Smooth muscle cell (in vitro differentiated cells): Measurements from ENCODE around the gene IL10. TPM values are rescaled to one million over a fixed set of nuclear protein-coding genes. Genes with fewer than 3 reads are reported as not detected.

Experiments
- DNase-seq: peaks from one replicate; lab custom pipeline; 2025; ENCODE audit not compliant: unreplicated experiment; lab: John Stamatoyannopoulos, UW
- H2AFZ ChIP-seq: fragments of 200-600 bp; sonication (generic); 2 replicates; pipeline ENCODE4 v1.6.0; 2016; ENCODE audit warnings: antibody characterized with exemption, low read depth, mild to moderate bottlenecking
- H3F3A ChIP-seq: fragments of 200-600 bp; sonication (generic); 2 replicates; pipeline ENCODE4 v1.6.0; 2017; ENCODE audit warnings: antibody characterized with exemption, low read depth
- H3K27ac ChIP-seq: fragments of 200-600 bp; sonication (generic); 2 replicates; pipeline ENCODE4 v1.5.1; 2016; ENCODE audit warnings: low read depth, mild to moderate bottlenecking
- H3K27me3 ChIP-seq: fragments of 200-600 bp; sonication (generic); 2 replicates; pipeline ENCODE4 v1.6.1; 2016; ENCODE audit warnings: low read depth, mild to moderate bottlenecking
- H3K36me3 ChIP-seq: fragments of 200-600 bp; sonication (generic); 2 replicates; pipeline ENCODE4 v1.5.1; 2016; ENCODE audit warnings: low read depth
- H3K4me1 ChIP-seq: fragments of 200-600 bp; sonication (generic); 2 replicates; pipeline ENCODE4 v1.5.1; 2016; ENCODE audit warnings: low read depth
- H3K4me2 ChIP-seq: fragments of 200-600 bp; sonication (generic); 2 replicates; pipeline ENCODE4 v1.6.0; 2016; ENCODE audit warnings: mild to moderate bottlenecking
- H3K4me3 ChIP-seq: fragments of 200-600 bp; sonication (generic); 2 replicates; pipeline ENCODE4 v1.5.1; 2016; ENCODE audit warnings: mild to moderate bottlenecking
- H3K79me2 ChIP-seq: fragments of 200-600 bp; sonication (generic); 2 replicates; pipeline ENCODE4 v1.6.0; 2016; ENCODE audit warnings: low read depth, mild to moderate bottlenecking
- H3K9ac ChIP-seq: fragments of 200-600 bp; sonication (generic); 2 replicates; pipeline ENCODE4 v1.6.0; 2016; ENCODE audit warnings: low read depth
- H3K9me3 ChIP-seq: fragments of 200-600 bp; sonication (generic); replicated peaks from 2 replicates; pipeline ENCODE4 v1.5.1; 2016; ENCODE audit warnings: low read depth
- H4K20me1 ChIP-seq: fragments of 200-600 bp; sonication (generic); 2 replicates; pipeline ENCODE4 v1.6.0; 2016; ENCODE audit warnings: low read depth
- CTCF ChIP-seq: fragments of 200-600 bp; sonication (generic); IDR thresholded peaks from 2 replicates; pipeline ENCODE4 v1.5.1; 2017; ENCODE audit warnings: borderline replicate concordance, mild to moderate bottlenecking, antibody characterized with exemption; ENCODE audit not compliant: insufficient read depth, poor library complexity, severe bottlenecking
- WGBS: methylation state at CpG from one replicate; pipeline ENCODE4 v1.1.7; 2016; ENCODE audit warnings: low lambda C conversion rate; 5-methylcytosine and 5-hydroxymethylcytosine counted together
- polyA plus RNA-seq: library from polyadenylated mRNA; unstranded; fragments of >200 nt; fragmentation: Nextera tagmentation; extraction: Ambion mirVana; gene quantifications from 2 replicates; pipeline ENCODE4 v1.2.1, GENCODE V29; 2016
- total RNA-seq: library from RNA; depleted of rRNA; stranded (reverse); fragments of >200 nt; gene quantifications from 2 replicates; pipeline ENCODE4 v1.2.3, GENCODE V29; 2014

The IL10 gene
- total and polyA plus RNA-seq, 2 experiments from 2014 or later, result 1.2 to 2.2 TPM

- Histone ChIP-seq H3K4me1 (peaks cover 3% of the 10 kb centered on the region), H3K79me2 (no peaks in the 10 kb centered on the region), H3K9ac (no peak overlapping the region), H3K36me3 (no peaks in the 10 kb centered on the region), H3K4me2 (no peak overlapping the region), H2AFZ (no peak overlapping the region), H4K20me1 (no peaks in the 10 kb centered on the region), H3K27ac (no peak overlapping the region), H3K4me3 (no peak overlapping the region), H3K9me3 (no peaks in the 10 kb centered on the region), H3F3A (peaks cover 8% of the 10 kb centered on the region), H3K27me3 (no peaks in the 10 kb centered on the region)
- DNase-seq, result no peak
- 78% methylated on average over 5 of the region's 5 CpGs for WGBS
- no peak for TF ChIP-seq CTCF
Measured at GRCh38 chr1:206787891-206788290, 15.6 kb upstream of the IL10 start.

- Histone ChIP-seq H3F3A (no peaks in the 10 kb centered on the region), H3K9ac (no peak overlapping the region), H3K27ac (no peak overlapping the region), H3K4me2 (no peak overlapping the region), H3K36me3 (no peaks in the 10 kb centered on the region), H3K9me3 (no peaks in the 10 kb centered on the region), H3K79me2 (no peaks in the 10 kb centered on the region), H3K27me3 (no peaks in the 10 kb centered on the region), H2AFZ (no peak overlapping the region), H3K4me1 (no peaks in the 10 kb centered on the region), H3K4me3 (no peak overlapping the region), H4K20me1 (no peaks in the 10 kb centered on the region)
- no peak for DNase-seq
- TF ChIP-seq CTCF, result no peak
- 93% methylated on average over 5 of the region's 5 CpGs for WGBS
Measured at GRCh38 chr1:206786212-206786886, 14.1 kb upstream of the IL10 start.

GRCh38 chr1:206785182-206785765 lies 13.0 kb upstream of the IL10 start:
- DNase-seq, result no peak
- WGBS, result 94% methylated on average over 4 of the region's 4 CpGs
- no peaks in the 10 kb centered on the region for H4K20me1 ChIP-seq
- H3K9me3 ChIP-seq, result no peaks in the 10 kb centered on the region
- no peak for TF ChIP-seq CTCF
- H3K79me2 ChIP-seq, result no peaks in the 10 kb centered on the region
- no peak overlapping the region for H3K27ac ChIP-seq
- H3K27me3 ChIP-seq, result no peaks in the 10 kb centered on the region
- no peak overlapping the region for H2AFZ ChIP-seq
- H3K4me1 ChIP-seq, result no peaks in the 10 kb centered on the region
- H3F3A ChIP-seq, result no peaks in the 10 kb centered on the region
- no peak overlapping the region for H3K4me3 ChIP-seq
- no peaks in the 10 kb centered on the region for H3K36me3 ChIP-seq
- H3K4me2 ChIP-seq, result no peak overlapping the region
- H3K9ac ChIP-seq, result no peak overlapping the region

GRCh38 chr1:206784471-206784903 lies 12.2 kb upstream of the IL10 start:
- H3K36me3 ChIP-seq, result no peaks in the 10 kb centered on the region
- no peaks in the 10 kb centered on the region for H3K9me3 ChIP-seq
- no peak for TF ChIP-seq CTCF
- H3K27me3 ChIP-seq, result no peaks in the 10 kb centered on the region
- no peak overlapping the region for H3K9ac ChIP-seq
- H4K20me1 ChIP-seq, result no peaks in the 10 kb centered on the region
- H3K79me2 ChIP-seq, result no peaks in the 10 kb centered on the region
- no peak overlapping the region for H3K4me2 ChIP-seq
- WGBS, result 93% methylated on average over 17 of the region's 17 CpGs
- H3K4me1 ChIP-seq, result no peaks in the 10 kb centered on the region
- no peak overlapping the region for H3K4me3 ChIP-seq
- H3F3A ChIP-seq, result no peaks in the 10 kb centered on the region
- H3K27ac ChIP-seq, result no peak overlapping the region
- H2AFZ ChIP-seq, result no peak overlapping the region
- DNase-seq, result no peak
